ENCODE measurements around the gene PEX26.
A peak's percentile ranks its signal among the peaks of the same experiment; 100 is the strongest.

PEX26 gene

DNA sequence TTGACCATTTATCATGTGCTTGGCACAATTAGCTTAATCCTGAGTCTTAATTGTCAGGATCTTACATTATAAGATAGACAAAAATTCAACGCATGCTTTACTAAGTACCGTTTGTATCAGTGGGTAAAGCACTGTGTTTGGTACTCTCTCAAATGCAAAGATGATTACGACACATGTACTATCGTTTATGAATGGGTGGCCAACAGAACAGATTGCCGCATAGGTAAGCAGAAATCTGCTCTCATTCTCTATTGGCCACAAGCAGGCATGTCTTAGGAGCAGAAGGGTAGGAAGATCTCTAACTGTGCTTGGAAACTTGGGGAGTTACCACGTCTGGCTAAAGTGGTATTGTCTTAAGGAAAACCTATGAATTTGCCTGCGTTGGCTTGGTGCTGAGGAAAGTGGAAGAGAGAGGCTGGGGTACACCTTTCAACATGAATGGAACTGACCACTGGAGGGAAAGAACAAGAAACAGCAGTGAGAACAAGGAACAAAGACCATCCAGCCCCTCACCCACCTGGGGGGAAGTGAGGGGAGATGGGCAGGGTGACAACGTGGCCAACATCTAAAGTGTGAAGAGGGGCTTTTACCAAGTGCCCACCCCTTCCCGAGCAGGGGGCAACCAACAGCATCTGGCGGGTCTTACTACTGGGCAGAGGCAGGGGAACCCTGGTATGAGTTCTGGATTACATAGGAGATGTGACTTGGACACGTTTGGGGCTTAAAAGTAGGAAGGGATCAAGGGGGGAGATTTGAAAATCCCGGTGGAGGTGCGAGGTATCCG, 31.8 kb downstream of the PEX26 start:
- Histone ChIP-seq H3K4me1 (ENCODE audit: control insufficient read depth, insufficient read depth, low read length, poor library complexity, severe bottlenecking) (peaks cover 25% of the 10 kb centered on the region), H3K36me3 (ENCODE audit: control insufficient read depth, insufficient read depth, low read length) (peaks cover 1% of the 10 kb centered on the region), H3K27ac (ENCODE audit: insufficient read depth, low read length, poor library complexity, severe bottlenecking) (no peak overlapping the region), H3K9me3 (ENCODE audit: control insufficient read depth, low read length) (no peaks in the 10 kb centered on the region), H3K4me3 (ENCODE audit: insufficient read depth, low read depth, low read length, poor library complexity, severe bottlenecking) (peak overlapping the region; percentile 42), H3K27me3 (replicated peaks; ENCODE audit: control insufficient read depth, insufficient read depth, low read length, poor library complexity, severe bottlenecking) (peaks cover 11% of the 10 kb centered on the region)
- no peak for DNase-seq

DNA sequence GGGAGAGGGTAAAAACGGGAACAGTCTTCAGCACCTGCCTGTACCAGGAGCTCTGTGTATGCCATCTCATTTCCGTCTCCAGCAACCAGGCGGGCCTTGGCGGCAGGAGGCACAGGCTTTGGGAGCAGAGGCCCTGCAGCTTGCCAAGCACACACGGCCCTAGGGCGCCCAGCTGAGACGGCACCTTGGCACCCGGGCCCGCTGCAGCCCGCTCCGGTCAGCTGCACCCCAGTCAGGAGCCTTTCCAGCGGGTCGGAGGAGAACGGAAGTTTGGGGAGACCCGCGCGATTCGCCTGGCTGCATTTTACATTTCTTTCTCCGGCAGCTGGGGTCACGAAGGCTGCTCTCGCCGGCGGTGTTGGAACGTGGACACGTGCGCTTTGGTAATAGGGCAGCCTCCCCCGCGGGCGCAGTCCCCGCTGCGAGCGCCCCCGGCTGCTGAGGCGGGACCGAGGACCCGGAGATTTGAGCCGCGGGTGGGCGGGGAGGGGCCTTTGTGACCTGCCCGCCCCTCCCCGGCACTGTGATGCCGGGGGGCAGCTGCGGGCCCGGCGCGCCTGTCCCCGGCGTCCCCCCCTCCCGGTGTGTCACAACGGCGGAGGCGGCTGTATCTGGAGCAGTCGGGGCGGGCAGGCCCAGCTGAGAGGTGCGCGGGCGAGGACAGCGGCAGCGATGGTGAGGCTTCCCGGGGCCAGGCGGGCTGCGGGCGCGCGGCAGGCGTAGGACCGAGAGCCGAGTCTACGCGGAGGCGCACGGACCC, 32.6 kb downstream of the PEX26 start, which contains the start of gene TUBA8:
TSS of gene TUBA8 (plus strand) at position 616 of the 760 bp plus-strand sequence. CDS start at position 673, 57 bp downstream.
- Histone ChIP-seq H3K4me3 (ENCODE audit: insufficient read depth, low read depth, low read length, poor library complexity, severe bottlenecking) (peak within 1 kb of the TSS; percentile 42), H3K36me3 (ENCODE audit: control insufficient read depth, insufficient read depth, low read length) (no peaks in the 10 kb centered on the region), H3K4me1 (ENCODE audit: control insufficient read depth, insufficient read depth, low read length, poor library complexity, severe bottlenecking) (peaks cover 25% of the 10 kb centered on the region), H3K9me3 (ENCODE audit: control insufficient read depth, low read length) (no peaks in the 10 kb centered on the region), H3K27ac (ENCODE audit: insufficient read depth, low read length, poor library complexity, severe bottlenecking) (no peak within 1 kb of the TSS), H3K27me3 (replicated peaks; ENCODE audit: control insufficient read depth, insufficient read depth, low read length, poor library complexity, severe bottlenecking) (peaks cover 11% of the 10 kb centered on the region)
- no peak for DNase-seq

DNA sequence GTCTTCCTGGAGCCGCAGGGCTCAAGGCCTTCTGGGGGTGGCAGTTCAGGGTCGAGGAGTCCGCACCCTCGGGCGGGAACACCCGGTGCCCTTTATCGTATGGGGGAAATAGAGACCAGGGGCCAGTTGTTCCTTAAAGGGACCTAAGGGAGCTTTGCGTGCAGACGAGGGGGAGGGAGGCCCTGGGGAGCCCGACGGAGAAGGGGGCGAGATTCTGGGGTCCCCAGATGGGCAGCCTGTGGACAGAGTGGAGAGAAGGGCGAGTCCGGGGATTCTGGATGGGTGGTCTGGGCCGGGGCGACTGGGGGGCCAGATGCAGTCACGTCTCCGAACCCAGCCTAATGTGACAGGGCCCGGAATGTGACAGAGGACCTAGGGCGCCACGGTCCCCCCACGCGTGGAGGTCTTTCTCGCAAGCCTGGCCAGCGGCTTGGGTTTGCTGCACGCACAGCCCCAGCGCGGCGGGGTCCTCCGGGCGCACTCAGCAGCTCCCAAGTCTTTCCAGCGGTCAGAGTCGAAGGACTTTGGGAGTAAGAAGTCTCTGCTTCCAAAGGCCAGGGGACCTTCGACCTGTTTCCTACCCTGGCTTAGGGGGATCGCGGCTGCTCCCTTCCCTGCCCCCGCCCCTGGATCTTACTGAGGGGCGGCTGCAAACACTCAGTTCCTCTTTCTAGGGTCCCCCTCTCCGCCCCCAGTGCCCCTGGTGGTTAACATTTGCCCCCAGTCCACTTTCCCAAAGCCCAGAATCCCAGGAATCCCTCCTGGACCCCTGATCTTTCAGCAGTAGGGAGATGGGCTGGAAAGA, 33.4 kb downstream of the PEX26 start:
- no peaks in the 10 kb centered on the region for H3K36me3 ChIP-seq (ENCODE audit: control insufficient read depth, insufficient read depth, low read length)
- peak overlapping the region; percentile 42 for H3K4me3 ChIP-seq (ENCODE audit: insufficient read depth, low read depth, low read length, poor library complexity, severe bottlenecking)
- H3K27me3 ChIP-seq (replicated peaks; ENCODE audit: control insufficient read depth, insufficient read depth, low read length, poor library complexity, severe bottlenecking), result peaks cover 11% of the 10 kb centered on the region
- H3K9me3 ChIP-seq (ENCODE audit: control insufficient read depth, low read length), result no peaks in the 10 kb centered on the region
- no peak for DNase-seq
- no peak overlapping the region for H3K27ac ChIP-seq (ENCODE audit: insufficient read depth, low read length, poor library complexity, severe bottlenecking)
- H3K4me1 ChIP-seq (ENCODE audit: control insufficient read depth, insufficient read depth, low read length, poor library complexity, severe bottlenecking), result peaks cover 25% of the 10 kb centered on the region

DNA sequence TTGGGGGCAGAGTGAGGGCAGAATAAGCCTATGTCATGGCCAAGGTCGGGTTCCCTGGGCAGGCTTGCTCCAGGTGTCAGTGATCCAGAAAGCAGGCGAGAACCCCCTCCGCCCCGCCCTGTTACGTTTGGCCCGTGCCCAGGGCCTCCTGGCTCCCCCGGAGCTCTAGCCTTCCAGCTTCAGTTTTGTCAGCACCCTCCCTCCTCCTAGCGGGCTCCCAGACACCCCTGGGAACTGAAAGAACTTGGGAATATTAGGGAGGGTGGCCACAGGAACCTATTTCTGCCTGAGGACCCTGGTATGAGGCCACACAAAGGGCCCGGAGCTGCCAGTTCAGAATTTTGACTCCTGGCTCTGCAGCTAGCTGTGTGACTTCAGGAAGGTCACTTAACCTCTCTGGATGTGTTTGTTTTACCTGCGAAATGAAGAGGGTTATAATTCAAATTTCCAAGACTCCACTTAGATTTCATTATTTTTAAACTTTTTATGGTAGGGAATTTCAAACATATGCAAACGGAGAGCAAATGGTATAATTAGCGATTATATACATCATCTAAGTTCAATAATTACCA, 34.1 kb downstream of the PEX26 start:
- Histone ChIP-seq H3K27me3 (replicated peaks; ENCODE audit: control insufficient read depth, insufficient read depth, low read length, poor library complexity, severe bottlenecking) (peaks cover 11% of the 10 kb centered on the region), H3K9me3 (ENCODE audit: control insufficient read depth, low read length) (no peaks in the 10 kb centered on the region), H3K36me3 (ENCODE audit: control insufficient read depth, insufficient read depth, low read length) (no peaks in the 10 kb centered on the region), H3K27ac (ENCODE audit: insufficient read depth, low read length, poor library complexity, severe bottlenecking) (no peak overlapping the region), H3K4me3 (ENCODE audit: insufficient read depth, low read depth, low read length, poor library complexity, severe bottlenecking) (no peak overlapping the region), H3K4me1 (ENCODE audit: control insufficient read depth, insufficient read depth, low read length, poor library complexity, severe bottlenecking) (peaks cover 25% of the 10 kb centered on the region)
- DNase-seq, result no peak

DNA sequence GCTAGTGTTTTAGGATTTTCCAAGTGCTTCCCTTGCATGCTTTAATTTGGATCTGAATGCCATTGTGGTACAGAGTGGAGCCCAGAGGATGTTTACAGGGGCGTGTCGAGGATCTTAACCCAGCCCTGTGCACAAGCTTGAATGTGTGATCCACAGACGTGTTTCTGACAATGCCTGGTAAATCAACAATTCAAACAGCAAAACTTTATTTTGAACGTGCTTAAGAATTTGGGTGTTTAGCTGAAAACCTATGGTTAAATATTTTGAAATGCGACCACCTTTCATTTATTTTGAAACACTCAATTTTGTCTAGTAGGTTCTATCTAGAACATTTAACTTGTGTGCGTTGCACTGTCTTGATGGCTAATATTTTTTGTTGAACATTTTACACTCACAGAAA, 34.6 kb downstream of the PEX26 start:
- Histone ChIP-seq H3K9me3 (ENCODE audit: control insufficient read depth, low read length) (no peaks in the 10 kb centered on the region), H3K36me3 (ENCODE audit: control insufficient read depth, insufficient read depth, low read length) (no peaks in the 10 kb centered on the region), H3K4me1 (ENCODE audit: control insufficient read depth, insufficient read depth, low read length, poor library complexity, severe bottlenecking) (peaks cover 25% of the 10 kb centered on the region), H3K27ac (ENCODE audit: insufficient read depth, low read length, poor library complexity, severe bottlenecking) (no peak overlapping the region), H3K4me3 (ENCODE audit: insufficient read depth, low read depth, low read length, poor library complexity, severe bottlenecking) (no peak overlapping the region), H3K27me3 (replicated peaks; ENCODE audit: control insufficient read depth, insufficient read depth, low read length, poor library complexity, severe bottlenecking) (peaks cover 11% of the 10 kb centered on the region)
- DNase-seq, result no peak

DNA sequence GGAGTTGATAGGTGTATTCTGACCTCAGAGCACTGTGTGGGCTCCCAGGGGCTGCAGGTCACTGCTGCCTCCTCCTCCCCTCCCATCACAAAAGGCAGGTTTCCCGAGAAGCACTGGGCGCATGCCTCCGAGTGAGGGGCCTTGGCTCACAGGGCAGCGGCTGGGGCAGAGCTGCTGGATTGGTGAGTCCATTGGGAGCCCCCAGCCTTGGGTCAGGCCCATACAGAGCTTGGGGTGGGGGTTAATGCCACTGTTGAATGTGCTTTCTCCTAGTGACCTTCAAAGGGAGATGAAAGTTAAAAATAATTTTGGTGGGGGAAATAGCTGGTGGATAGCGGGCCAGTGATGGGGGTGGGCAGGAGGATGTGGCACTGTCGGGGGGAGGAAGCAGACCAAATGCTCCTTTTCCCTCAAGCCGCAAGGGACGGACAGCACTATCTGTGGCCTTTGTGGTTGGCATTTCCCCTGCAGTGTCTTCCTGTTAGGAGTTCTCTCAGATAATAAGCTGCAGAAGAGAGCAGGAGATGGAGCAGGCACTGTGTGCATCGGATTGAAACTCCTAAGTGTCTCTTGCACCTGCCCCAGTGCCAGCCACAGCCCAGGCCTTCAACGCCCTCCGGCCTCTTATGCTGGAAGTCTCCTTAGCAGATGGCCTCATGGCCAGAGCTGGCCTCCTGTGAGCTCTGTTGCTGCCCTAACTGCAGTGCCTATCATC, 36.0 kb downstream of the PEX26 start:
- H3K4me3 ChIP-seq (ENCODE audit: insufficient read depth, low read depth, low read length, poor library complexity, severe bottlenecking), result no peak overlapping the region
- H3K36me3 ChIP-seq (ENCODE audit: control insufficient read depth, insufficient read depth, low read length), result no peaks in the 10 kb centered on the region
- H3K9me3 ChIP-seq (ENCODE audit: control insufficient read depth, low read length), result no peaks in the 10 kb centered on the region
- DNase-seq, result no peak
- H3K27ac ChIP-seq (ENCODE audit: insufficient read depth, low read length, poor library complexity, severe bottlenecking), result no peak overlapping the region
- peaks cover 25% of the 10 kb centered on the region for H3K4me1 ChIP-seq (ENCODE audit: control insufficient read depth, insufficient read depth, low read length, poor library complexity, severe bottlenecking)
- peaks cover 11% of the 10 kb centered on the region for H3K27me3 ChIP-seq (replicated peaks; ENCODE audit: control insufficient read depth, insufficient read depth, low read length, poor library complexity, severe bottlenecking)

DNA sequence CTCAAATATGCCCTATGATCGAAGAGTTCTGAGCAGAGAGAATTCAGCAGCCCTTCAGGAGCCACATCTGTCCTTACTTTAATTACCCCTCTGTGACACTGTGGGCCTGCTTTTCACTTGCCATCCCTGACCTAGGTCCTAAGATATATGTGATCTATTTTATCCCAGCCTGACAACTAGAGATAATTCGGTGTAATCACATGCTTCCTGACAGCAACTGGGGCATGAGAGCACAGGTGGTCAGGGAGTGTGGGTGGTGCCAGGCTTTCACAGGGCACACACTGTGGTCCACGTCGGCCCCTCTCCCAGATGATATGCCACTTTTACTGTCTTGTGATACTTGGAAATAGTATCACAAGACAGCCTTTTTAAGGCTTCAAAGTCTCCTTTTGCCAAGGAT, 36.7 kb downstream of the PEX26 start:
- peaks cover 25% of the 10 kb centered on the region for H3K4me1 ChIP-seq (ENCODE audit: control insufficient read depth, insufficient read depth, low read length, poor library complexity, severe bottlenecking)
- H3K9me3 ChIP-seq (ENCODE audit: control insufficient read depth, low read length), result no peaks in the 10 kb centered on the region
- no peak for DNase-seq
- peaks cover 11% of the 10 kb centered on the region for H3K27me3 ChIP-seq (replicated peaks; ENCODE audit: control insufficient read depth, insufficient read depth, low read length, poor library complexity, severe bottlenecking)
- no peak overlapping the region for H3K4me3 ChIP-seq (ENCODE audit: insufficient read depth, low read depth, low read length, poor library complexity, severe bottlenecking)
- H3K36me3 ChIP-seq (ENCODE audit: control insufficient read depth, insufficient read depth, low read length), result no peaks in the 10 kb centered on the region
- no peak overlapping the region for H3K27ac ChIP-seq (ENCODE audit: insufficient read depth, low read length, poor library complexity, severe bottlenecking)

DNA sequence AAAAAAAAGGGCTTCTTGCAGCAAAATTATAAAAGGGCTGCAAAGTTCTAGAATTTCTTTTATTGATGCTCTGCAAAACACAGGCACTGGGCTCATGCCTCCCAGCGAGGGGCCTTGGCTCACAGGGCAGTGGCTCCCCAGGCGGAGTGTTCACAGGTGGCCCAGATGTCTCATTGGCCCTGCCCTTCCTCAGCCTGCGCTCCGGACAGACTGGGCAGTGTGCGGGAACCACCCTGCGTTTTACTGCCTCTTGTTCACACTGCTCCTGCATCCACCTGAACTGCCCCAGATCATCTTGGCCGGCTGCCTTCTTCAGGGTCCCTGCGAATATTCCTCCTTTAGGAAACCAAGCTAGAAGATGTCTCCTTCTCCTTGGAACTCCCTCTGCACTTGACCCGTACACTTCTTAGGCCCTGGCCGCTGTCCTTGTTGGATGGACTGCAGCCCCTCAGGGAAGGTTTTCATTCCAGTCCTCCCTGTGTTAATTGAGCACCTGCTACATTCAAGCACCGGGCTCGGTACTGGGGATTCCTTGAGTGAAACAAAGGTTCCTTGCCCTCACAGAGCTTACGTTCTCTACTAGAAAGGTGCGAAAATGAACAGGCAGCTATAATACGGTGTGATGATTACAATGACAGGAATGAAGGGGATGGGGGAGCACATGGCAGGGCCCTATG, 37.3 kb downstream of the PEX26 start:
- Histone ChIP-seq H3K27me3 (replicated peaks; ENCODE audit: control insufficient read depth, insufficient read depth, low read length, poor library complexity, severe bottlenecking) (peaks cover 11% of the 10 kb centered on the region), H3K4me1 (ENCODE audit: control insufficient read depth, insufficient read depth, low read length, poor library complexity, severe bottlenecking) (peaks cover 20% of the 10 kb centered on the region), H3K27ac (ENCODE audit: insufficient read depth, low read length, poor library complexity, severe bottlenecking) (no peak overlapping the region), H3K36me3 (ENCODE audit: control insufficient read depth, insufficient read depth, low read length) (no peaks in the 10 kb centered on the region), H3K4me3 (ENCODE audit: insufficient read depth, low read depth, low read length, poor library complexity, severe bottlenecking) (no peak overlapping the region), H3K9me3 (ENCODE audit: control insufficient read depth, low read length) (no peaks in the 10 kb centered on the region)
- no peak for DNase-seq

DNA sequence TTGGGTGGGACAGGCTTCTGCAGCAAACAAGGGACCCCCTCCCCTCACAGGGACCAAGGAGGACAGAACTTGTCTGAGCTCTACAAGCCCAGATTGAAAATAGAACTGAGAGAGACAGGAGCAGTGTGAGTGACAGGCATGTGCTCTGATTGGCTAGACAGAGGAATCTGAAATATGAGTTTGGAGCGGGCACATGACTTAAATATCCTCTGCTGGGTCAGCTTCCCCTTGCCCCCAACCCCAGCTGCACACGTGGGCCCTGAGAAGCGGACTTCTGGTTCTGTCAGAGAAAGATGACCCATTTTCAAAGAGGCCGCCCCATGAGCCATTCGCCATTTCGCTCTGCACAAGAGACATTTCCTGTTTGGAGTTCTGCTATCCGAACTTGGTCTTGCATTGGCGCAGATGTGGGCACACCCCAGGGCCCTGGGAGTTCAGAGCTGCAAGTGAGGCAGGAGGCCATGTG, 38.1 kb downstream of the PEX26 start:
- Histone ChIP-seq H3K36me3 (ENCODE audit: control insufficient read depth, insufficient read depth, low read length) (no peaks in the 10 kb centered on the region), H3K9me3 (ENCODE audit: control insufficient read depth, low read length) (no peaks in the 10 kb centered on the region), H3K4me1 (ENCODE audit: control insufficient read depth, insufficient read depth, low read length, poor library complexity, severe bottlenecking) (peaks cover 15% of the 10 kb centered on the region), H3K27me3 (replicated peaks; ENCODE audit: control insufficient read depth, insufficient read depth, low read length, poor library complexity, severe bottlenecking) (peaks cover 6% of the 10 kb centered on the region), H3K27ac (ENCODE audit: insufficient read depth, low read length, poor library complexity, severe bottlenecking) (no peak overlapping the region), H3K4me3 (ENCODE audit: insufficient read depth, low read depth, low read length, poor library complexity, severe bottlenecking) (no peak overlapping the region)
- DNase-seq, result no peak
